CD8-positive, alpha-beta memory T cell (primary cell): Measurements from ENCODE around the gene MEDAG. TPM values are rescaled to one million over a fixed set of nuclear protein-coding genes. Genes with fewer than 3 reads are reported as not detected.

ENCODE experiments used
- CTCF ChIA-PET: fragments of 350-600 bp; sonication (Branson Sonifier 250); formaldehyde crosslinking; loops from one replicate; lab custom pipeline; 2021; ENCODE audit warnings: antibody characterized with exemption; lab: Charles Lee
- POLR2A ChIA-PET: fragments of 350-600 bp; sonication (Branson Sonifier 250); formaldehyde crosslinking; loops from one replicate; lab custom pipeline; 2021; ENCODE audit warnings: antibody characterized with exemption; lab: Charles Lee
- DNase-seq, 5 donors: peaks; one replicate each; pipeline versions ENCODE4 v3.0.0 to v3.0.0-alpha.2; 2020 to 2022; ENCODE audit warnings: mixed read lengths in 1 of 5
- H3K27ac ChIP-seq: one replicate; pipeline ENCODE4 v1.7.0; 2013; ENCODE audit warnings: low read depth, mild to moderate bottlenecking, low read length, moderate library complexity
- H3K27me3 ChIP-seq: 2 replicates; pipeline ENCODE4 v1.7.0; 2013; ENCODE audit warnings: low read length, mild to moderate bottlenecking; ENCODE audit not compliant: insufficient read depth, poor library complexity, severe bottlenecking
- H3K36me3 ChIP-seq: 2 replicates; pipeline ENCODE4 v1.7.0; 2013; ENCODE audit warnings: mild to moderate bottlenecking, low read length, moderate library complexity; ENCODE audit not compliant: insufficient read depth
- H3K4me1 ChIP-seq: 2 replicates; pipeline ENCODE4 v1.7.0; 2013; ENCODE audit warnings: mild to moderate bottlenecking, low read length, moderate library complexity; ENCODE audit not compliant: insufficient read depth
- H3K4me3 ChIP-seq: 2 replicates; pipeline ENCODE4 v1.7.0; 2013; ENCODE audit warnings: mild to moderate bottlenecking, low read length
- H3K9me3 ChIP-seq: 2 replicates; pipeline ENCODE4 v1.7.0; 2013; ENCODE audit warnings: mild to moderate bottlenecking, low read length
- H3K27ac Mint-ChIP-seq, 8 donors: one replicate each; pipeline ENCODE4 v1.8.0; 2020 to 2021; ENCODE audit warnings: mixed read lengths in 8 of 8, mild to moderate bottlenecking in 6 of 8, inconsistent platforms in 3 of 8, moderate library complexity in 3 of 8
- H3K27me3 Mint-ChIP-seq, 2 donors: one replicate each; pipeline ENCODE4 v1.8.0; 2020 to 2021; ENCODE audit warnings: mixed read lengths in 2 of 2, mild to moderate bottlenecking in 1 of 2, moderate library complexity in 1 of 2
- H3K36me3 Mint-ChIP-seq, 3 donors: one replicate each; pipeline ENCODE4 v1.8.0; 2020 to 2021; ENCODE audit warnings: mixed read lengths in 3 of 3, inconsistent platforms in 1 of 3, mild to moderate bottlenecking in 1 of 3
- H3K4me1 Mint-ChIP-seq, 3 donors: one replicate each; pipeline ENCODE4 v1.8.0; 2020 to 2021; ENCODE audit warnings: mixed read lengths in 3 of 3, inconsistent platforms in 1 of 3, mild to moderate bottlenecking in 1 of 3
- H3K4me3 Mint-ChIP-seq, 7 donors: one replicate each; pipeline ENCODE4 v1.8.0; 2020 to 2021; ENCODE audit warnings: mixed read lengths in 7 of 7, mild to moderate bottlenecking in 6 of 7, moderate library complexity in 4 of 7, inconsistent platforms in 2 of 7
- H3K9me3 Mint-ChIP-seq, 5 donors: one replicate each; pipeline ENCODE4 v1.8.0; 2020 to 2022; ENCODE audit warnings: mixed read lengths in 5 of 5, mild to moderate bottlenecking in 3 of 5, moderate library complexity in 2 of 5, inconsistent platforms in 1 of 5
- polyA plus RNA-seq: library from polyadenylated mRNA; unstranded; fragments of 300-500 nt; fragmentation: Illumina TruSeq; gene quantifications from one replicate; pipeline ENCODE4 v1.2.3, GENCODE V29; 2021
- total RNA-seq, 2 experiments: library from RNA; stranded (reverse); gene quantifications; one replicate each; pipeline ENCODE4 v1.2.3, GENCODE V29; 2021

Gene MEDAG
- total and polyA plus RNA-seq, 3 experiments from 2014 or later: not detected

DNA sequence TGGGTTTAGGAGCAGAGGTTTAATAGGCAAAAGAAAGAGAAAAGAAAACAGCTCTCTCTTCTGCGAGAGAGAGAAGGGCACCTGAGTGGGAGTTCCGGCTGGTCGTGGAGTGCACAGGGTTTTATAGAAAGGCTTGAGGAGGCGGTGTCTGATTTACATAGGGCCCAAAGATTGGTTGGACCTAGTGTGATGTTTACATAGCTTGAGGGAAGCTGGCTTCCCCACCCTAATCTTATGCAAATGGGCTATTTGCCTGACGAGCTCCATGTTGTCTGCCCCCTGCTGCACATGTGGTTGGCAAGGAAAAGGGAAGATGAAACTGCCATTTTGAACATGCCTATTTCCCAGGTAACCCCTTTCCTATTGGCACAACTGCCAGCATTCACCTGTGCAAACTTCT, 21.5 kb upstream of the MEDAG start:
- CTCF ChIA-PET: no interaction called here

DNA sequence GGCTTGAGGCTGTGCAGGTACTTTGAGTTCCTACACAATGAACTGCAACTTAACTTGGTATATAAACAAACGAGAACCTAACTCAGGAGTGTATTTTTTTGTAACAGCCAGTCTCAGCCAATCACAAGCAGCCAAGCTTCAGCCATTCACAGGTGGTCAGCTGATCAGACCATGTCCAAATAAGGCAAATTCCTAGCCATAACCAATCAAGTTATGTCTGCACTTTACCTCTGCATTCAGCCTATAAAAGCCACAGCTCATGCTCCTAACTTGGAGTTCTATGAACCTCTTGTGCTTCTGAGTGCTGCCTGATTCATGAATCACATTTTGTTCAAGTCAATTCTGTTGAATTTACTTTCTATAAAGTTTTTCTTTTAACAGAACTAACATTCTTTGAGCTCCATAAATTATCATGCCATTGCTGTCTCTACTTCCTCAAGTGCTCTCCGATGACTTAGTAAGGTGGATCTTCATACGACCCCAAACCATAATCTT, 16.8 kb upstream of the MEDAG start:
- DNase-seq: no peak
- Mint-ChIP-seq H3K27me3 (peaks cover 10 to 14% of the 10 kb centered on the region in 2 donors), H3K27ac (no peak overlapping the region), H3K9me3 (peaks cover 0 to 11% (median 6%) of the 10 kb centered on the region in 5 donors), H3K4me3 (no peak overlapping the region), H3K36me3 (peaks cover 0 to 19% (median 0%) of the 10 kb centered on the region in 3 donors), H3K4me1 (no peaks in the 10 kb centered on the region)
- Histone ChIP-seq H3K4me1 (no peaks in the 10 kb centered on the region), H3K27me3 (no peaks in the 10 kb centered on the region), H3K4me3 (no peak overlapping the region), H3K27ac (no peak overlapping the region), H3K36me3 (no peaks in the 10 kb centered on the region), H3K9me3 (no peaks in the 10 kb centered on the region)
- ChIA-PET CTCF (no interaction called here), POLR2A (no interaction called here)

More for the DNA sequence above, 21.5 kb upstream of the MEDAG start:
- H3K9me3 ChIP-seq: no peaks in the 10 kb centered on the region
- no peak overlapping the region for H3K4me3 ChIP-seq
- Mint-ChIP-seq H3K9me3 (peaks cover 0 to 12% (median 10%) of the 10 kb centered on the region in 5 donors), H3K4me1 (no peaks in the 10 kb centered on the region), H3K27me3 (peaks cover 8 to 27% of the 10 kb centered on the region in 2 donors), H3K36me3 (peaks cover 0 to 20% (median 0%) of the 10 kb centered on the region in 3 donors), H3K27ac (no peak overlapping the region), H3K4me3 (no peak overlapping the region)
- no peaks in the 10 kb centered on the region for H3K27me3 ChIP-seq
- no peaks in the 10 kb centered on the region for H3K4me1 ChIP-seq
- H3K27ac ChIP-seq: no peak overlapping the region
- DNase-seq: no peak
- POLR2A ChIA-PET: no interaction called here
- no peaks in the 10 kb centered on the region for H3K36me3 ChIP-seq

DNA sequence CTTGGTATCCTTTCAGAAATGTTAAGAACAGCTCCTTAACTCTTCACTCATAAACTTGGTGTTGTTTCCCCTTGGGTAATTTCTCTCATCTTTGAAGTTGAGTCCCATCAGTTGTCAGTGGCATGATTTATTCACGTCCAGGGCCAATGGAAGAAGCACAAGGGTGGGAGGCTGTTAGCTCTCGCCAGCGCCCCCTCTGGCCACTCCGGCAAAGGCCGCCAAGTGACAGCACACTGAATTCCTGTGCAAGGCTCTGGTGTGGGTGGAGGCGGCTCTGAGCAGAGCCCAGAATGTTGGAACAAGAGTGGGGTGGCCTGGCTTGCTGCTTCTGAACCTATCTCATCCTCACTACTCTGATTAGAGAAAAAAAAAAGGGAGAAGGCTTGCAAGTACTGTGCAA, 13.1 kb upstream of the MEDAG start:
- H3K27me3 Mint-ChIP-seq: peaks cover 17 to 30% of the 10 kb centered on the region in 2 donors
- Histone ChIP-seq H3K27ac (no peak overlapping the region), H3K27me3 (no peaks in the 10 kb centered on the region), H3K4me3 (no peak overlapping the region), H3K36me3 (no peaks in the 10 kb centered on the region), H3K4me1 (no peaks in the 10 kb centered on the region), H3K9me3 (no peaks in the 10 kb centered on the region)
- no peak overlapping the region for H3K27ac Mint-ChIP-seq
- H3K4me3 Mint-ChIP-seq: no peak overlapping the region
- no peaks in the 10 kb centered on the region for H3K4me1 Mint-ChIP-seq
- ChIA-PET CTCF (interaction anchor here (1.1 kb wide), 1 partner anchor 12 kb away, joined by 4 read pairs; no protein-coding TSS in a partner anchor), POLR2A (no interaction called here)
- peaks cover 0 to 4% (median 0%) of the 10 kb centered on the region in 5 donors for H3K9me3 Mint-ChIP-seq
- no peak for DNase-seq
- peaks cover 0 to 5% (median 0%) of the 10 kb centered on the region in 3 donors for H3K36me3 Mint-ChIP-seq

DNA sequence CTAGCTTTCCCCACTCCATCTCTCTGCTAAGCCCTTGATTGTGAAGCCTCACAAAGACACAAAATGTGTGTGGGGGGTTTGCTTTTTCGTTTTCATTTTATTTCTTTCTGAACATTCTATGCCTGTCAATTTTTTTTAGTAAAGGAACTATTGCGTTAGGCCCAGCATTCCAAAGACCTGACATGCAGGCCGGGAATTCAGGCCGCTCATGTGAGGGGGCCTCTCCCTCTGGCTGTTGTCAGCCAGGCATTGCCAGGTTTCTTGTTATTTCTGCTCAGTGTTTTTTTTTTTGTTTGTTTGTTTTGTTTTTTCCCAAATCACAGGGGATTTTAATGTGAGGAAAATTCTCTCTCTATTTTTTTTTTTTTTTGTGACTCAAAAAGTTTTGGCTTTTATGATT, 10.3 kb upstream of the MEDAG start:
- POLR2A ChIA-PET: no interaction called here
- no peaks in the 10 kb centered on the region for H3K9me3 ChIP-seq
- no peaks in the 10 kb centered on the region for H3K36me3 ChIP-seq

DNA sequence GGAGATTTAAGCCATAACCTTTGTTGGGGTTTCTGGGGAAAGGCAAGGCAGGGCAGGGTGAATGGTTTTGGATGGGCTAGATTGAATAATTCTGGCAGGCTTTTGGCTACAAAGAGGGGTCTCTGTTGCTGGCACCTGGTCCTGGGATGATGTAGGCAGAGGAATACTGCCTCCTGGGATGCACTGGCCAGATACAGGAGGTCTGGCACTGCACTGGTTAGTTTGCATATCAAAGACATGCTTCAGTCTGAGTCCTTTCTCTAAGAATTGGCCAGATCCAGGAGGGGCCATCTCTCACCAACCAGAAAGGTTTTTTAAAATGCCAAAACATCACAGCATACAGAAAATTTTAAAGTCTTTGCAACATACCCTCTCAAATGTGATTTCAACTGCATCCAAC, 8.0 kb upstream of the MEDAG start:
- no peak for DNase-seq
- Histone ChIP-seq H3K4me1 (no peaks in the 10 kb centered on the region), H3K36me3 (no peaks in the 10 kb centered on the region), H3K27ac (no peak overlapping the region), H3K27me3 (no peaks in the 10 kb centered on the region), H3K4me3 (no peak overlapping the region), H3K9me3 (no peaks in the 10 kb centered on the region)
- Mint-ChIP-seq H3K27me3 (peaks cover 25 to 58% of the 10 kb centered on the region in 2 donors), H3K36me3 (no peaks in the 10 kb centered on the region), H3K9me3 (no peaks in the 10 kb centered on the region), H3K4me1 (peaks cover 0 to 8% (median 0%) of the 10 kb centered on the region in 3 donors), H3K4me3 (no peak overlapping the region), H3K27ac (no peak overlapping the region)
- ChIA-PET POLR2A (no interaction called here), CTCF (no interaction called here)

More for the DNA sequence above, 10.3 kb upstream of the MEDAG start:
- Histone ChIP-seq H3K4me3 (no peak overlapping the region), H3K27me3 (no peaks in the 10 kb centered on the region), H3K27ac (no peak overlapping the region), H3K4me1 (no peaks in the 10 kb centered on the region)
- Mint-ChIP-seq H3K4me3 (no peak overlapping the region), H3K27me3 (peaks cover 25 to 51% of the 10 kb centered on the region in 2 donors), H3K36me3 (no peaks in the 10 kb centered on the region), H3K27ac (no peak overlapping the region), H3K9me3 (no peaks in the 10 kb centered on the region), H3K4me1 (peaks cover 0 to 6% (median 0%) of the 10 kb centered on the region in 3 donors)
- no peak for DNase-seq
- CTCF ChIA-PET: no interaction called here

DNA sequence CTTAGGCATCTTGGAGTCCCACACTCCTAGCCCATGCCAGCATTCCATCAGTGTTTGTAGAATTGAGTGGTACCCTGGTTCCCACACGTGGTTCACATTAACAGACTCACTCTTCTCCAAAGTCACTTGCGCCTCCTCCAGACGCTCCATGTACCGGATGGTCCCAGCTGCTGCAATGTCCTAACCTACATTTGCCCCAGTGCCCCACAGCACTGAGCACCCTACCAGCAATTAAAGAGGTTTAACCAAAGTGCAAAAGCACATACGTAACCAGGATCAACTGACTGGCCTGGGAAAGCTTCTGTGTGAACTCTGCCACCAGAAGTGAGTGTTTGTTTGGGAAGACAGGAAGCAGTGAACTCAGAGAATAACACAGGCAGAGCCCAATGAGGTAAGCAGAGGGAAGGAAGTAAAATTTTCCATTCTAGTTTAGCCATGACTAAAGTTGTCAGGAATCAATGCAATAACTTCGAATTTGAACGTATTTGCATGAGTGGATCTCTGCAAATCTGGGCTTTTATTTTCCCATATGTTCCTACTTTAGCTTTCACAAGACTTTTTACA, 7.3 kb upstream of the MEDAG start:
- DNase-seq: no peak
- no peaks in the 10 kb centered on the region for H3K36me3 ChIP-seq
- H3K27me3 Mint-ChIP-seq: peaks cover 28 to 60% of the 10 kb centered on the region in 2 donors
- ChIA-PET CTCF (no interaction called here), POLR2A (no interaction called here)
- H3K4me1 Mint-ChIP-seq: peaks cover 0 to 8% (median 0%) of the 10 kb centered on the region in 3 donors
- no peaks in the 10 kb centered on the region for H3K9me3 Mint-ChIP-seq
- no peak overlapping the region for H3K27ac ChIP-seq
- no peaks in the 10 kb centered on the region for H3K27me3 ChIP-seq
- H3K4me1 ChIP-seq: no peaks in the 10 kb centered on the region
- H3K36me3 Mint-ChIP-seq: no peaks in the 10 kb centered on the region
- no peaks in the 10 kb centered on the region for H3K9me3 ChIP-seq
- no peak overlapping the region for H3K4me3 Mint-ChIP-seq
- no peak overlapping the region for H3K4me3 ChIP-seq
- H3K27ac Mint-ChIP-seq: no peak overlapping the region

DNA sequence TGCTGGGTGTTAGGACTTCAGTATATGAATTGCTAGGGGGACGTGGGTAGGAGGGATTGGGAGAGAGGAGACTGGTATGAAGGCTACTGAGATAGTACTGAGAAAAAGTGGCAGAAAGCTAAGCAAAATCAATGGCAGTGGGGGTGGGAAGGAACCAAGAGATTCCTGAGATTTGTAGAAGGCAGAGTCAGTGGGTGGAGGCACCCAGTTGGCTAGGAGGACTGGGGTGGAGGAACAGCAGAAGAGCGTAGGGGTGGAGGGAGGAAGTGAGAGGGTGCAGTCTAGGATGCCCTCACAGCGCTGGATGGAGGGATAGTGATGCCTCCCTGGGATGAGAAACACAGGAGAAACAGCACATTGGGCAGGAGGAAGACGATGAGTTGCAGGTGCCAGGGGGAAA, 5.6 kb upstream of the MEDAG start:
- peaks cover 0 to 2% (median 0%) of the 10 kb centered on the region in 3 donors for H3K36me3 Mint-ChIP-seq
- Histone ChIP-seq H3K27me3 (peaks cover 14% of the 10 kb centered on the region), H3K9me3 (no peaks in the 10 kb centered on the region), H3K27ac (no peak overlapping the region), H3K4me1 (no peaks in the 10 kb centered on the region), H3K4me3 (no peak overlapping the region), H3K36me3 (no peaks in the 10 kb centered on the region)
- no peaks in the 10 kb centered on the region for H3K9me3 Mint-ChIP-seq
- ChIA-PET CTCF (interaction anchor here (1.0 kb wide), 1 partner anchor 35 kb away, joined by 3 read pairs; no protein-coding TSS in a partner anchor), POLR2A (no interaction called here)
- H3K27me3 Mint-ChIP-seq: peaks cover 34 to 68% of the 10 kb centered on the region in 2 donors
- DNase-seq: no peak
- peak overlapping the region in 2 of 8 donors; percentile 1 to 20 for H3K27ac Mint-ChIP-seq
- no peak overlapping the region for H3K4me3 Mint-ChIP-seq
- peaks cover 1 to 8% (median 4%) of the 10 kb centered on the region in 3 donors for H3K4me1 Mint-ChIP-seq

DNA sequence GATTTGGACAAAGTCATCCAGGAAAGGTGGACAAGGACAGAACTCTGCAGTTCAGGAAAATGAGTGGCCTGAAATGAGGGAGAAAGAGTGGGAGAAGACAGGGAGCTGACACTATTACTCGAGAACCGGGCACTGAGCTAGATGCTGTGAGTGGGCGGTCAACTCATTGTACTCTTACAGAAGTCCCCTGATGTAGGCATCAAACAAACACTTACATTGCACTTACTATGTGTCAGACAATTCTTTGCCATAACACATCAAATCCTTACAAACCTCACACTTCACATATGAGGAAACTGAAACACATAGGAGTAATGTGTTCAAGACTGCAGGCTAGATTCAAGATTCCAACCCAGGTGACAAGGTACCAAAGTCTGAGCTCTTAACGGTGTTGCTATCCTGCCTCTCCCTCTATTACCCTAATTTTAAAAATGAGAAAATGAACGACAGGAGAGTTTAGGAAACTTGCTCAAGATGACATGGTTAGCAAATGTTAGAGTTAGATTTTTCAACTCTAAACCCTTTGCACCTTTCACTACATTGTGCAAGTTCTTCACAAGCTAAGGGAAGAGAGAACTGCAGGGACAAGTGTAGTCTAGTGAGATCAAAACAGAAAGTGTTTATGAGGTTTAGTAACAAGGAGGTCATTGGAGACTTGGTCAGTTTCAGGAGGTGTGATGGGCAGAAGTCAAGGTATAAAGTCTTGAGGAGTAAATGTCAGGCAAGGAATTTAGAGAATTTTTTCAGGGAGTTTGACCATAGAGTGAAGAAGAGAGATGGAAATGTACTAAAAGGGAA, 4.9 kb upstream of the MEDAG start:
- no peak overlapping the region for H3K27ac ChIP-seq
- POLR2A ChIA-PET: no interaction called here
- no peaks in the 10 kb centered on the region for H3K9me3 ChIP-seq
- H3K4me1 Mint-ChIP-seq: peaks cover 3 to 8% (median 7%) of the 10 kb centered on the region in 3 donors
- no peaks in the 10 kb centered on the region for H3K4me1 ChIP-seq
- DNase-seq: no peak
- no peaks in the 10 kb centered on the region for H3K9me3 Mint-ChIP-seq
- CTCF ChIA-PET: interaction anchor here (1.0 kb wide), 1 partner anchor 36 kb away, joined by 3 read pairs; no protein-coding TSS in a partner anchor
- no peak overlapping the region for H3K4me3 Mint-ChIP-seq
- H3K4me3 ChIP-seq: no peak overlapping the region
- H3K27me3 ChIP-seq: peaks cover 17% of the 10 kb centered on the region
- H3K27me3 Mint-ChIP-seq: peaks cover 36 to 67% of the 10 kb centered on the region in 2 donors
- H3K36me3 ChIP-seq: no peaks in the 10 kb centered on the region
- H3K36me3 Mint-ChIP-seq: peaks cover 0 to 4% (median 0%) of the 10 kb centered on the region in 3 donors
- no peak overlapping the region for H3K27ac Mint-ChIP-seq
